H9 (cell line): ENCODE results near the gene INTS6L. TPM values are rescaled to one million over a fixed set of nuclear protein-coding genes. Genes with fewer than 3 reads are reported as not detected.

Source experiments
- DNase-seq: peaks from one replicate; pipeline ENCODE4 v3.0.0-alpha.2; 2017
- H2AFZ ChIP-seq: one replicate; pipeline ENCODE4 v1.6.1; 2013; ENCODE audit warnings: mild to moderate bottlenecking, low read length, control low read depth, moderate library complexity
- H2AK5ac ChIP-seq: 2 replicates; pipeline ENCODE4 v1.6.1; 2013; ENCODE audit warnings: low read length, control low read depth, mixed read lengths; ENCODE audit not compliant: insufficient read length
- H2BK120ac ChIP-seq: one replicate; pipeline ENCODE4 v1.6.1; 2013; ENCODE audit warnings: low read depth, mild to moderate bottlenecking, low read length, control low read depth, inconsistent platforms; ENCODE audit not compliant: poor library complexity, severe bottlenecking
- H2BK12ac ChIP-seq: 2 replicates; pipeline ENCODE4 v1.6.1; 2013; ENCODE audit warnings: low read length, control low read depth, mixed read lengths, low read depth; ENCODE audit not compliant: insufficient read length
- H2BK15ac ChIP-seq: 2 replicates; pipeline ENCODE4 v1.6.1; 2013; ENCODE audit warnings: low read depth, low read length, control low read depth
- H2BK20ac ChIP-seq: one replicate; pipeline ENCODE4 v1.6.1; 2013; ENCODE audit warnings: low read depth, mild to moderate bottlenecking, low read length, control low read depth, inconsistent platforms; ENCODE audit not compliant: poor library complexity, severe bottlenecking
- H2BK5ac ChIP-seq: 2 replicates; pipeline ENCODE4 v1.6.1; 2013; ENCODE audit warnings: low read length, control low read depth, mixed read lengths; ENCODE audit not compliant: insufficient read length
- H3K14ac ChIP-seq: 2 replicates; pipeline ENCODE4 v1.6.1; 2013; ENCODE audit warnings: low read length, control low read depth; ENCODE audit not compliant: insufficient read depth
- H3K18ac ChIP-seq: 2 replicates; pipeline ENCODE4 v1.6.1; 2013; ENCODE audit warnings: low read depth, mild to moderate bottlenecking, mixed read lengths, low read length, control low read depth; ENCODE audit not compliant: insufficient read length
- H3K23ac ChIP-seq: 2 replicates; pipeline ENCODE4 v1.6.1; 2013; ENCODE audit warnings: low read length, control low read depth, mixed read lengths, low read depth; ENCODE audit not compliant: insufficient read length
- H3K23me2 ChIP-seq: 2 replicates; pipeline ENCODE4 v1.6.1; 2013; ENCODE audit warnings: low read depth, mild to moderate bottlenecking, mixed read lengths, low read length, control low read depth; ENCODE audit not compliant: insufficient read length, poor library complexity, severe bottlenecking
- H3K27ac ChIP-seq: 2 replicates; pipeline ENCODE4 v1.5.1; 2013; ENCODE audit warnings: low read length, control low read depth, mixed read lengths, low read depth; ENCODE audit not compliant: insufficient read length
- H3K27me3 ChIP-seq: 2 replicates; pipeline ENCODE4 v1.6.1; 2013; ENCODE audit warnings: low read length, control low read depth, inconsistent platforms; ENCODE audit not compliant: insufficient read depth
- H3K4ac ChIP-seq: 2 replicates; pipeline ENCODE4 v1.6.1; 2013; ENCODE audit warnings: low read depth, mild to moderate bottlenecking, control low read depth, inconsistent platforms, low read length, moderate library complexity
- H3K4me1 ChIP-seq: 2 replicates; pipeline ENCODE4 v1.6.1; 2013; ENCODE audit warnings: low read length, control low read depth, inconsistent platforms; ENCODE audit not compliant: insufficient read depth
- H3K4me2 ChIP-seq: 2 replicates; pipeline ENCODE4 v1.6.1; 2013; ENCODE audit warnings: low read length, control low read depth, mixed read lengths; ENCODE audit not compliant: insufficient read length, insufficient read depth
- H3K56ac ChIP-seq: 2 replicates; pipeline ENCODE4 v1.6.1; 2013; ENCODE audit warnings: low read depth, mild to moderate bottlenecking, mixed read lengths, low read length, control low read depth; ENCODE audit not compliant: insufficient read length
- H3K79me1 ChIP-seq: 2 replicates; pipeline ENCODE4 v1.6.1; 2013; ENCODE audit warnings: low read depth, mild to moderate bottlenecking, moderate library complexity, low read length, control low read depth, inconsistent platforms; ENCODE audit not compliant: insufficient read depth, poor library complexity, severe bottlenecking
- H3K79me2 ChIP-seq: 2 replicates; pipeline ENCODE4 v1.6.1; 2013; ENCODE audit warnings: low read length, control low read depth, inconsistent platforms; ENCODE audit not compliant: insufficient read depth
- H3K9ac ChIP-seq: 2 replicates; pipeline ENCODE4 v1.6.1; 2013; ENCODE audit warnings: low read length, control low read depth, mixed read lengths; ENCODE audit not compliant: insufficient read length; ENCODE audit errors: extremely low read depth
- H3K9me3 ChIP-seq: one replicate; pipeline ENCODE4 v1.6.1; 2013; ENCODE audit warnings: low read depth, low read length, inconsistent platforms; ENCODE audit not compliant: control insufficient read depth
- H3T11ph ChIP-seq: one replicate; pipeline ENCODE4 v1.6.1; 2013; ENCODE audit warnings: mild to moderate bottlenecking, low read length, control low read depth, inconsistent platforms
- H4K20me1 ChIP-seq: one replicate; pipeline ENCODE4 v1.6.1; 2013; ENCODE audit not compliant: control insufficient read depth, insufficient read length, insufficient read depth
- H4K5ac ChIP-seq: 2 replicates; pipeline ENCODE4 v1.6.1; 2013; ENCODE audit warnings: low read depth, mild to moderate bottlenecking, mixed read lengths, low read length, control low read depth; ENCODE audit not compliant: insufficient read length
- H4K8ac ChIP-seq: replicated peaks from 2 replicates; pipeline ENCODE4 v1.6.1; 2013; ENCODE audit warnings: low read length, control low read depth, mixed read lengths, low read depth; ENCODE audit not compliant: insufficient read length
- H4K91ac ChIP-seq: 2 replicates; pipeline ENCODE4 v1.6.1; 2013; ENCODE audit warnings: low read depth, mild to moderate bottlenecking, moderate library complexity, mixed read lengths, low read length, control low read depth; ENCODE audit not compliant: insufficient read length
- H3K27ac Mint-ChIP-seq, 3 experiments: 2 replicates in 2 of 3; 3 replicates in 1 of 3; pipeline ENCODE4 v1.8.0; 2020 to 2021; ENCODE audit warnings: mixed read lengths in 3 of 3, mild to moderate bottlenecking in 1 of 3, moderate library complexity in 1 of 3
- H3K27me3 Mint-ChIP-seq: 2 replicates; pipeline ENCODE4 v1.8.0; 2021; ENCODE audit warnings: low read depth, mild to moderate bottlenecking, moderate library complexity, mixed read lengths
- H3K36me3 Mint-ChIP-seq, 3 experiments: 2 replicates in 2 of 3; 3 replicates in 1 of 3; pipeline ENCODE4 v1.8.0; 2020 to 2021; ENCODE audit warnings: low read depth in 3 of 3, mixed read lengths in 3 of 3; ENCODE audit not compliant: insufficient read depth in 1 of 3
- H3K4me1 Mint-ChIP-seq, 2 experiments: 2 replicates each; pipeline ENCODE4 v1.8.0; 2020; ENCODE audit warnings: mixed read lengths in 2 of 2
- H3K4me3 Mint-ChIP-seq, 2 experiments: 2 replicates in 1 of 2; 3 replicates in 1 of 2; pipeline ENCODE4 v1.8.0; 2020 to 2021; ENCODE audit warnings: mild to moderate bottlenecking in 2 of 2, mixed read lengths in 2 of 2, moderate library complexity in 1 of 2
- H3K9me3 Mint-ChIP-seq, 2 experiments: 2 replicates in 1 of 2; 3 replicates in 1 of 2; pipeline ENCODE4 v1.8.0; 2020; ENCODE audit warnings: mild to moderate bottlenecking in 2 of 2, mixed read lengths in 2 of 2, moderate library complexity in 1 of 2
- CTCF ChIP-seq: fragments of 200-600 bp; sonication (generic); conservative IDR thresholded peaks from 3 replicates; pipeline ENCODE4 v1.8.0; 2021; ENCODE audit warnings: antibody characterized with exemption, mild to moderate bottlenecking
- WGBS: extraction: QIAGEN DNeasy Blood & Tissue Kit; methylation state at CpG from one replicate; pipeline ENCODE4 v1.1.7; 2013; ENCODE audit warnings: missing lambda C conversion rate, low lambda C conversion rate, mixed read lengths; ENCODE audit not compliant: insufficient read length; ENCODE audit errors: extremely low coverage; 5-methylcytosine and 5-hydroxymethylcytosine counted together
- total RNA-seq: library from RNA; stranded (reverse); gene quantifications from 2 replicates; pipeline ENCODE4 v1.2.1, GENCODE V29; 2021

INTS6L gene
- total RNA-seq, 1 experiment from 2014 or later = 7.8 TPM

GRCh38 chrX:135543924-135544323 is 23.5 kb downstream of the INTS6L start:
- Mint-ChIP-seq H3K27me3 (no peaks in the 10 kb centered on the region; the same call in none of the 2 replicates), H3K9me3 (peaks cover 45 to 49% of the 10 kb centered on the region in 2 experiments), H3K36me3 (peaks cover 0 to 6% (median 0%) of the 10 kb centered on the region in 3 experiments; a peak in 2 of 7 replicates), H3K4me3 (no peak overlapping the region), H3K27ac (no peak overlapping the region), H3K4me1 (peaks cover 3 to 10% of the 10 kb centered on the region in 2 experiments; a peak in 3 of 4 replicates)
- Histone ChIP-seq H2AFZ (no peak overlapping the region), H3K23me2 (no peaks in the 10 kb centered on the region), H3K27ac (no peak overlapping the region), H3K9ac (no peak overlapping the region), H3K56ac (no peak overlapping the region), H2BK12ac (no peak overlapping the region), H3K4me1 (no peaks in the 10 kb centered on the region), H3K4me2 (no peak overlapping the region), H3K9me3 (peaks cover 30% of the 10 kb centered on the region), H3K79me2 (no peaks in the 10 kb centered on the region), H2BK120ac (no peak overlapping the region), H3K23ac (no peak overlapping the region), H3K27me3 (no peaks in the 10 kb centered on the region), H2BK15ac (no peak overlapping the region), H3K79me1 (no peaks in the 10 kb centered on the region), H4K20me1 (no peaks in the 10 kb centered on the region), H3K14ac (no peak overlapping the region), H3K4ac (no peak overlapping the region), H4K91ac (no peak overlapping the region), H2BK20ac (no peak overlapping the region), H4K8ac (no peak overlapping the region), H4K5ac (no peak overlapping the region), H2AK5ac (no peak overlapping the region), H3K18ac (no peak overlapping the region), H2BK5ac (no peak overlapping the region), H3T11ph (no peak overlapping the region)
- peak; percentile 31 for DNase-seq
- no CpG with 5 or more reads among the region's 2 CpGs for WGBS
- TF ChIP-seq CTCF = peak; percentile 68
